Left colon (tissue), 2 donors: ENCODE measurements around the gene DCP1B. TPM values are rescaled to one million over a fixed set of nuclear protein-coding genes. Genes with fewer than 3 reads are reported as not detected.
"Not testable (repeated sequence)": the region's sequence is repeated elsewhere in the genome, so short reads cannot be mapped to it uniquely, and the experiment has no call there.

Experiments used
- ATAC-seq: fragments of 200-7000 bp; cut with Tn5 transposase; one replicate; pipeline ENCODE4 v1.9.1; 2020; ENCODE audit warnings: mild to moderate bottlenecking, moderate library complexity
- DNase-seq, 2 donors: peaks; one replicate each; pipeline ENCODE4 v3.0.0-alpha.2; 2020
- intact Hi-C, 2 donors: fragments of 100-400 bp; cut with DNase I in 1 of 2; cut with micrococcal nuclease in 1 of 2; formaldehyde crosslinking; loops; one replicate each; pipeline versions ENCODE4 v1.11.2 to v1.14.0; 2022; cut with DNase I, micrococcal nuclease
- total RNA-seq, 2 donors: library from RNA; stranded (reverse); fragmentation: NEBNext Ultra II Directional; extraction: Animal tissue kit (Norgen Biotek cat#: 25700); gene quantifications; one replicate each; pipeline ENCODE4 v1.2.1, GENCODE V29; 2021
- donor health status: DM: no; HTN: no; CAD: no.
- donor health status: DM: yes; HTN: yes; CAD: no.

Gene DCP1B
- total RNA-seq, 2 donors from 2014 or later, result 7.9 to 10.9 TPM

DNA sequence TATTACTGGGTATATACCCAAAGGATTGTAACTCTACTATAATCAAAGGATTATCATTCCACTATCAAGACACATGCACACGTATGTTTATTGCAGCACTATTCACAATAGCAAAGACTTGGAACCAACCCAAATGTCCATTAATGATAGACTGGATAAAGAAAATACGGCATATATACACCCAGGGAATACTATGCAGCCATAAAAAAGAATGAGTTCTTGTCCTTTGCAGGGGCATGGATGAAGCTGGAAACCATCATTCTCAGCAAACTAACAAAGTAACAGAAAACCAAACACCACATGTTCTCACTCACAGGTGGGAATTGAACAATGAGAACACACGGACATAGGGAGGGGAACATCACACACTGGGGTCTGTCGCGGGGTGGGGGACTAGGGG lies 58.8 kb downstream of the DCP1B start:
- intact Hi-C loops, DNase-seq, ATAC-seq: not testable (repeated sequence)

DNA sequence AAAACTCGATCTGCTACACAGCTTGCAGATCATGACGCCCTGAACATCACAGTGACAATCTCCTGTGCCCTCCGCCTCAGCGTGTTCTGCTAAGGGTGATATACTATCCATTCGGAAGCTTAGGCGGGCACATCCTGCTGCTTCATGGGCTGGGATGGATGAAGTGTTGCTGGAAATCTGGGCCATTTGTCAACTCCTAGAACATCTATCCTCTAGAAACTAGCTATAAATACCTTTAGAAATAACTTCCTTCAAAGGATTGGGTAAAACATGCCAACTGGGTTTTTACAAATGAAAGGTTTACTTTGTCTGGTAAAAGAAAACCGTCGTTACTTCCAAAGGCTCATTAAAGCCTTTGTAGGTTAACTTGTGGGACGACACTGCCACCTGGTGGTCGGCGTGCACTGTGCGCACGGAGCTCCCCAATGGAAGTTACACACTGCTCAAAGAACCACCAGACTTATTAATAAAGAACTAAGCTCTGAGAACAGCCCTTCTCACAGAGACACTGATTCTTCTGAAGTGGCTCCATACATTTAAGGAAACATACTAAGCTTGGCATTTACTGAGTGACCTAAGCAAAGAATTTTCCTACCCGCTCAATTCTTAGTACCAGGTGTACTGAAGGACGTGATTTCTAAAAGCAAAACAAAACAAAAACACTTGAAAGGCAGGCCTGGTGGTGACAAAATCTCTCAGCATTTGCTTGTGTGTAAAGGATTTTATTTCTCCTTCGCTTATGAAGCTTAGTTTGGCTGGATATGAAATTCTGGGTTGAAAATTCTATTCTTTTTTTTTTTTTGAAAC lies 64.3 kb downstream of the DCP1B start:
- DNase-seq (peak; percentile 83 to 92), ATAC-seq (peak; percentile 56)
- intact Hi-C loops, result loop anchor here (5.0 to 10.0 kb wide), 3 partner anchors 92 to 285 kb away; no protein-coding TSS in a partner anchor

DNA sequence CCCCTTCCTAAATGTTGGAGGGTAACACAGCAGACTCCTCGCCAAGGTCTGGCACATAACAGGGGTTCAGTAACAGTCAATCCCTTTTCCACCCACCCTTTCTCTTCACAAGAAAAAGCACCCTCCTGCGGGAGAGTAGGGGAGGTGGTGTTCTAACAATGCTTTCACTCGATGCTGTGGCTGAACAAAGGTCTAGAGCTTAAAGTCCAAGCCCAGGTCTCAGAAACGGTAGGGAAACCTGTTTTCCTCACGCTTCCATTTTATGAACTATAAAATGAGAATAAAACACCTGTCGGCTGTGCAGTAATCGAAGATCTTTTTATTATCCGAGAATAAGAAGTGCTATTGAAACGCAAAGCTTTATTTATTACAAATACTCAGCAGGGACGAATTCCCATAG lies 64.9 kb downstream of the DCP1B start:
- ATAC-seq, result peak; percentile 57
- DNase-seq, result no peak
- intact Hi-C loops, result loop anchor here (5.0 to 10.0 kb wide), 3 partner anchors 93 to 285 kb away; no protein-coding TSS in a partner anchor

DNA sequence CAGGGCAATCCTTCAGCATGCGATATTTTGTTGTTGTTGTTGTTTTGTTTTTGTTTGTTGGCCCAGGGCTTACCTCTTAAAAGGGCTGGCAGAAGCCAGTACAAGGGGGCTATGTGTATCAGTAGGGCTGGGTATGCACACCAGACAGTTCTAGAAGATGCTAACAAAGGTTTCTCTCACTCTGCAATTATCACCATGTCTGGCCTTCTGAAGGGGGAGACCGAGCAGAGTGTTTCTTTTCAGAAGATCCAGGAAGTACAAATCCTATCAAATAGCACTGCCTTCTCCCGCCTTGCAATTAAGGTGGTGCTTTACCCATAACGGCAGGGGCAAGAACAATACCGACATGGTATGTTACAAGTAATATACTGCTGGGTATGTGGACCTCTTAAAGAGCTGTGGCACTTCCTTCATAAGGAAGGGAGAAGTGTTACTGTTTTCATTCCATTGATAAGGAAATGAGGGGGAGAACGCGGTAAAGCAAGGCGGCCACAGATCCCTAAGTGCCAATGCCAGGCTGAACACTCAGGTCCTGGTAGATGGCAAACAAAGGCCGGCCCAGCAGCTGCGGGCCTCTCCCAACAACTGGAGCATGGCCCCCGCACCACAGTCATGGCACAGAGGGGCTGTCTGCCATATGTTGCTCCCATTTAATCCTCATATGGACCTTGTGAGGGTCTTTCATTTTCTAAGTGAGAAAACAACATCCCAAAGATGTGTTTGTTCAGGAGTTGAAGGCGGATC lies 66.6 kb downstream of the DCP1B start:
- ATAC-seq (peak; percentile 21), DNase-seq (no peak)
- intact Hi-C loops, result loop anchor here (5.0 to 10.0 kb wide), 3 partner anchors 95 to 283 kb away; no protein-coding TSS in a partner anchor

DNA sequence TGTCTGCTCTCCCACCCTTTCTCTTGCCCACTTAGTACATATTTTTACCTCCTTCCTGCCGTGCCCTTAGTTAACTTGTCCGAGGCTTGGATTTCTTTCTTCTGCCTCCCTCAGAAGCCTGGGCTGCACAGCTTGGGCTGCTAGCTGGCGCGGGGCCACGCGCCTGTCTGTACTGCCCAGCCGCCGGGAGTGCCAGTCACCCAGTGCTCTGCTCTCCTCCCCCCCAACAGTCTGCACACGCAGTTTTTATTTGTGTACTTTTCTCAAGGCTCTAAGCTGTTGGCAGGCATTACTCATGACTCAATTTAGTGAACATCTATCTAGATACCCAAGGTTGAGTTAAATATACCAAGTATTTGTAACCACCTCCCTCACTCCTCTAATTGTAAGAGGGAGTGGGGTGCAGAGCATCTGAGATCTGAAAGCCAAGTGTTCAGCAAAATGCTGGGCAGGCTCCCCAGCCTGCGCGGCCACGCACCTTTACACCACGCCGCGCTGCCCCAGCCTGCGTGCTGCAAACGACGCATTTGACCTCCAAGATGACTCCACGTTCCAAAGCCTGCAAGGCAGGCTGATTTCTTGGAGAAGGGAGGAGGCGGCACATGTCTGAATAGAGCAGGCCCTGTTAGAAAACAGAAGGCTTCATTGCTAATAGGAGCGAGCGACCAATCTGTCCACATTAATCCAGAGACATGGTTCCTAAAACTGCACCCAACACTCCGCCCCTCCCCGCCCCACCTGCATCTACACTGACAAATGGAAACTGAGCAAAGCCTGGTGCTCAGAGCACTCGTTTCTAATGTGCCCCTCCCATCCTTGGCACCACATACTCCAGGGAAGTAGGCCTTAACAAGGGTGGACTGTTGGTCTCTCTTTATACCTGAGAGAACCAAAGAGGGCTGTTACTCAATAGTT lies 67.6 kb downstream of the DCP1B start:
- DNase-seq (peak; percentile 86 to 90), ATAC-seq (peak; percentile 72)
- intact Hi-C loops, result loop anchor here (5.0 to 10.0 kb wide), 3 partner anchors 96 to 282 kb away; no protein-coding TSS in a partner anchor

DNA sequence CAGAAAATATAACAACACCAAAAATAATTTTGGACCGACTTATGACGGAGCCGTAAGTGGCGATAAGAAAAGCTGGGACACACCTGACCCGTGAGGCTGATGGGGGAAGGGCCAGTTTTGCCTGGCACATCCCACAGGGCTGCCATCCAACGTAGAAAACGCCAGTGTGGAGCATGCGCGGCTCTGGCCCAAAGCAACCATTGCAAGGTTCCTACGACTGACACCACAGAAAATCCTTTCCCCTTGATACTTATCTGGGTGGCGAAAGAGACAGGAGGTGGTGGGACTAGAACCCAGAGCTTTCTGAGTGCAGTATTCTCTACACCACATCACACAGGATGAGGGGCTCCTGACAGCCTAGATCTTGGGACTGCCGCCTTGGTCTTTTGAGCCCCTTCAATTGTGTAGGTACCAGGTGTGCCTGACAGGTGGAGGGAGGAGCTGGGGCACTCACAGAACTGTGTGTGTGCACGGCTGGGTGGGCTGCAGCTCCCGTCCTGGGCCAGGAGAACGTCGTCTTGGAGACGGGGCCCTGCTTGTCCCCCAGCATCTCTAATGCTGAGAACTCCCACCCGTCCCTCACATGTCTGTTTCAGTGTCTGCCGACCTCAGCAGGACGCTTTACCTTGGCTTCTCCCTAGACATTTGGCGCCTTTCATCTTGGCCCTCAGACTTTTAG lies 68.4 kb downstream of the DCP1B start:
- intact Hi-C loops, result loop anchor here (5.0 to 10.0 kb wide), 3 partner anchors 96 to 281 kb away; no protein-coding TSS in a partner anchor
- ATAC-seq (peak; percentile 41), DNase-seq (peak; percentile 71 to 77)

DNA sequence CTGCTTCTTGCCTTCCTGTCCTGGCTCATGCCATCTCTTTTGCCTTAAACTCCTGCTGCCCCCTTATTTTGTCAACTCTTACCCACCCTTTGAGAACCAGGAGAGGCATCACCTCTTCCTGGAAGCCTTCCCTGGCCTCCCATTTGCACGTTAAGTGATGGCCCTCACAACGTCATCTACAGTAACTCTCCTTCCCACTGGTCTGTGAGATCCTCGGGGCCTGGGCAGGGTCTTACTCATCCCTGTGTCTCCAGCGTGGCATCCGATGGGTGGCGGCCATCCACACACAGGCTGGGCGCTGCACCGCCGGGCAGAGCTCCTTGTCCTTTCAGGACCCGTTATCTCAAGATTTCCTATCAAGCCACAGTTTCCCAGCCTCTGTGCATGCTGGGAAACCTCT lies 69.0 kb downstream of the DCP1B start:
- intact Hi-C loops, result loop anchor here (5.0 to 10.0 kb wide), 3 partner anchors 97 to 280 kb away; no protein-coding TSS in a partner anchor
- no peak for DNase-seq
- ATAC-seq, result no peak

DNA sequence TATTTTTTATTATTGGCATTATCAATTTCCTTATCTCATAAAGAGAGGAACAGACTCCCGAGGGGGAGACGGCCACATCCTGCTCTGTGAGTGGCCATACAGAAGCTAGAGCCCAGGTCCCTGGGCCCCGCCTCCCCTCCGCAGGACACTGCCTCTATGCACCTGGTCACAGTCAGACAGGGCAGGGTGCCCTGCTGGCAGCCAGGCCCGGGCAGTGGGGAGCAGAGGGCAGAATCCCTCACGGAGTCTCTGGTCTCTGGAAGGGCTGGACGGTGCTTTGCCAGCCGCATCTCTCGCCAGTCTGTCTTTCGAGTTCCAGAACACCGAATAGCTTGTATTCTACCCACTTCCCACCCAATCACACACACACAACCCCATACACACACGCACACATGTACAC lies 69.4 kb downstream of the DCP1B start:
- intact Hi-C loops, result loop anchor here (5.0 to 10.0 kb wide), 3 partner anchors 97 to 280 kb away; no protein-coding TSS in a partner anchor
- ATAC-seq (no peak), DNase-seq (no peak)

DNA sequence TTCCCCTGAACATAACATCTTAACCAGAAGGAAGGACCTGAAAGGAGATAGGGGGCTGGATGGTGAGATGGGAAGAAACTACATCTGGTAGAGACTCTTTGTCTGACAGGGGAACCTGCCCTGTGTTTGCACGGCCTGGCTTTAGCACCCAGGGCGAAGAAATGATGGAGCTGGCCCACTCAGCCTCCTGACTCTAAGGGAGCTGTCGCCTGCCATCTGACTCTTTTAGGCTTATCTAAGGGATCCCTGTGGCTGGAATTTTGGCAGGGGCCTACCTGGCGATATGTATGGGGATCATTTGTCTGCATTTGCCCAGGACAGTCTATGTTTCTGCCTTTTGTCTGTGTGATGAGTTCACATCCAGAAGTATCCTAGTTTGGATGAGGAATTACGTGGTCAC lies 70.2 kb downstream of the DCP1B start:
- ATAC-seq, result no peak
- intact Hi-C loops, result loop anchor here in 1 of 2 donors (10.0 kb wide), 1 partner anchor 279 kb away; no protein-coding TSS in a partner anchor
- DNase-seq, result no peak

DNA sequence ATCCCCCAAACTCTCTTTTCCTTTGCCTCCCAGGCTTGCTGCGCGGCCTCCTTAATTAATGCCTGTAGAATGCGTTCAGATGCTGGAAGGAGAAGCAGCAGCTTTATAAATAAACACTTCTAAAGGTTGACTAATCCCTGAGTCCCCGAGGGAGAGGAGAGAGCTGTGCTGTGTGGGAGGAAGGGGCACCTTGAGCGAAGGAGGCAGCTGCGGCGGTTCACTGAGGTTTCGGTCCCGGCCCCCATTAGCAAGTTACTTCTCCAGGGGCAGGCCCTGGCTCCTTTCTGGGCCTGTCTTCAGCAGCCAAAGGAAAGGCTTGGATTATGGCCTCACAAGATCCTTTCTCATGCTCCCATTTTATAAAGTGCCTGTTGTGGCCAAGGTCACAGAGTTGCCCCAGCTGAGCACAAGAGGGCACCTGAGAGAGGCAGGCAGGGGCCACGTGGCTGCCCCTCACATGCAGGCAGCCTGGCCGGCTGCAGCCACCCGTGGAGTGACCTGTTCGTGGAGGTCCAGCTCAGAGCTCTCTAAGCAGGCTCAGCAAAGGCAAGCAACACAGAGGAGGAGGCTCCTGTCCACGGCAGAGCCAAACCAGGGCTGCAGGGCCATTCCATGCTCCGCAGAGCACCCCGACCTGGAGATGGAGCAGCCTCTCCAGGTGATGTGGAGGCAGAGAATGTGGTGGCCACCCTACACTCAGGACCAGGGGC lies 70.8 kb downstream of the DCP1B start:
- DNase-seq (no peak), ATAC-seq (no peak)
- intact Hi-C loops, result loop anchor here in 1 of 2 donors (10.0 kb wide), 1 partner anchor 279 kb away; no protein-coding TSS in a partner anchor

DNA sequence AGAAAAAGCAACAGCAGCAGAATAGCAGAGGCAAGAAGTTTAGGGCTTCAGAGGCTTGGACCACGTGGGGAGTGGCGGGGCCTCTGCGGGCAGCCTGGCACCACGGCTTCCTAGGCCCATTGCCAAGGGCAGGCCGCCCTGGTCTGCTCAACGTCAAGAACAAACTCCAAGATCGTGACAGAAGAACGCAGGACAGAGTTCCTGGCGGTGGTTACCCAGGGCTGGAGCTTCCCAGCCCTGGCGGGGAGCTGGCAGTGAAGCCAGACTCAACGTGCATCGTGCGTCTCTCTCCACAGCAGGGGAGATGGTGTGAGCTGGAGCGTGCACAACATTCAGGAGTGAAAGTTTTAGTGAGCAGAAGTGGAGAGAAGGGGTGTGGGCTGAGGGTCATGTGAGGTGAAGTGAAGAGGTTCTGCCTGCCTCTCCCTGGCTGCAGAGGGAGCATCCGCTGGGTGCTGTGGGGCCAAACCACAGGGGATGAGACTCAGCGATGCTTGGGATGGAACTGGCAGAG lies 71.9 kb downstream of the DCP1B start:
- peak; percentile 76 to 84 for DNase-seq
- ATAC-seq, result peak; percentile 51
- intact Hi-C loops, result loop anchor here in 1 of 2 donors (10.0 kb wide), 1 partner anchor 278 kb away; no protein-coding TSS in a partner anchor

DNA sequence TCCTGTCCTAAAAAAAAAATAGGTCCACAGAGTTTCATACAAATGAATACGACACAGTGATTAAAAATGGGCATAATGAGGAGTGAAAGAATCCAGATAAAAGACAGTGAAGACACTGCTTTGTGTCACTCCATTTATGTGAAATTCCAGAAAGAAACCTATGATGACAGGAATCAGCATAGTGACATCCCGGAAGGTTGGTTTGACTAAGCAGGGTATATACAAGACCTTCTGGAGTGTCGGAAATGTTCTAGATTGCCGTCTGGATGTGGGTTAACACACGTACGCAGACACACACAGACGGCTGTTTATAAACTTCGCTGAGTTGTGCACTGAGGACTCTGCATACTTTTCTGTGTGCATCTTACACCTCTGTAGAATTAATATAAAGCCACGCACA lies 72.6 kb downstream of the DCP1B start:
- DNase-seq (no peak), ATAC-seq (no peak)
- intact Hi-C loops, result loop anchor here in 1 of 2 donors (10.0 kb wide), 1 partner anchor 277 kb away; no protein-coding TSS in a partner anchor

DNA sequence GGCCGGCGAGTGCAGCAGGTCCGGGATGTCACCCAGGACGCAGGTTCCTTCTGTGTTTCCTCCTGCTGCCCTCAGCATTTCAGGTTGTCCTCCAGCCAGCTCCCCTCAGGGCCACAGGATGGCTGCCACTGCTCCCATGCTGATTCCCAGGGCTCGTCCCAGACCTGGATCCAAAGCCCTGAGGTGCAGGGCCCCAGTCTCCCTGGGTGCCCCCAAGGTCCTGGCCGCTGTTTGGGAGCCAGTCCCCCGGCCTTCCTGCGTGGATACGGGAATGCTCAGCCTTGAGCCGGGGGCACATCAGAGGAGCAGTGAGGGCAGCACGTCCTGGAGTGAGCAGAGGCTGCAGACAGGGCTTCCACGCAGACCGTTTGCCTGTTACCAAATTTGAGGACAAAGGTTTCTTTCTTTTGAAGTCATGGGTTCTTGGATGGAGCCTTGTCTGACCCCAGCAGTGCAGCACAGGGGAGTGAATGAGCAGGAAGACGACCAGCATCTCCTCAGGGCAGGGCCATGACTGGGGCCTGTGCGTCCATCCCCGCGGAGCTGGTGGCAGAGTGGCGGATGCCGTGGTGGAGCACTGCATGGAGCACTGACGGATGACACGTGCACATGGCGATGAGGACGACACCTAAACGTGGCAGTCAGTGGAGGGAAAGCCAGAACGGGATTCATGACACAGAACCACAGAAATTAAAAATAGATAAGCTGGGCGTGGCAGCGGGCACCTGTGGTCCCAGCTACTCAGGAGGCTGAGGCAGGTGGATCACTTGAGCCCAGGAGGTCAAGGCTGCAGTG lies 73.3 kb downstream of the DCP1B start:
- no peak for ATAC-seq
- intact Hi-C loops, result loop anchor here in 1 of 2 donors (10.0 kb wide), 1 partner anchor 276 kb away; no protein-coding TSS in a partner anchor
- no peak for DNase-seq

DNA sequence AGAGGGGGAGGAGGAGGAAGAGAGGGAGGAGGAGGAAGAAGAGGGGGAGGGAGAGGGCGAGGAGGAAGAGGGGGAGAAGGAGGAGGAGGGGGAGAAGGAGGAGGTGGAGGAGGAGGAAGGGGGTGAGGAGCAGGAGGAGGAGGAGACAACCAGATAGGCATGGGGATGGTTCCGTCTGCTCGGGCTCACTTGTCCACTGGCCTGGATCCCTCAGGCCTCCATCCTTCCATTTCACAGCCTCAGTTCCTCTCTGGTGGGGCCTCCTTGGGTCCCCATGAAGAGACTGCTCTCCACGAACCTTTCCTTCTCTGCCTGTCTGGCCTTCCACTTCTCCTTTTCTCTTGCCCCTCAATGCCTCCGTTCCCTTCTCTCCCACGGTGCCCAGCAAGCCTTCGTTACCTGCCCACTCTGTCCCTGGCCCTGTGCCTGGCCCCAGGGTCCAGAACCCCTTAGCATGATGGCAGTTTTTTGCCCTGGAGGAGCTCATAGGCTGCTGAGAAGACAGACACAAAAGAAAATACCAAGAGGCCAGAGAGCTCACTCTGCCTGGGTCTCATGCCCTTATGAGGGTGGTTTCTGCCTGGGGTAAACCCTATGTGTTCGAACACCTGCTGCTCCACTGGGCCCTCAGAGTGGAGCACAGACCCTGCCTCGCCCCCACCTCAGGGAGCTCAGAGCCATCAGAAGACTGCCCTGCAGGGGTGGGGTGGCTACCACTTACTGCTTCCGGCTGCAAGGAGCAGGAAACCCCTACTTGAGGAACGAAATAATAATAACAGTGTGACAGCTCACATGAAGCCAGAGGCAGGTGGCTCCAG lies 74.1 kb downstream of the DCP1B start:
- ATAC-seq, result no peak
- intact Hi-C loops, result loop anchor here (10.0 kb wide), 2 partner anchors 275 to 285 kb away; no protein-coding TSS in a partner anchor
- no peak for DNase-seq
